Suprapubic skin (tissue), 4 donors: ENCODE measurements around the gene UHRF1.

ENCODE experiments used
- EP300 ChIP-seq: sonication (generic); formaldehyde crosslinking; IDR thresholded peaks from one replicate; pipeline ENCODE4 v1.6.1; 2017; ENCODE audit warnings: antibody characterized with exemption
- POLR2A ChIP-seq, 2 donors: fragments of 450-650 bp; IDR thresholded peaks; one replicate each; pipeline ENCODE4 v1.6.1; 2017; ENCODE audit warnings: antibody characterized with exemption in 2 of 2, mild to moderate bottlenecking in 2 of 2, moderate library complexity in 2 of 2
- POLR2AphosphoS5 ChIP-seq, 3 donors: sonication (generic); formaldehyde crosslinking; IDR thresholded peaks; one replicate each; pipeline ENCODE4 v1.6.1; 2017; ENCODE audit warnings: antibody characterized with exemption in 3 of 3
- TF ChIP-seq, protein P1 (sequence below), 2 donors: fragments of 200-600 bp in 1 of 2; fragments of 450-650 bp in 1 of 2; sonication (generic) in 1 of 2; IDR thresholded peaks; one replicate each; pipeline ENCODE4 v1.5.1; 2016 to 2019; ENCODE audit warnings: antibody characterized with exemption in 2 of 2, mild to moderate bottlenecking in 1 of 2, moderate library complexity in 1 of 2

DNA sequence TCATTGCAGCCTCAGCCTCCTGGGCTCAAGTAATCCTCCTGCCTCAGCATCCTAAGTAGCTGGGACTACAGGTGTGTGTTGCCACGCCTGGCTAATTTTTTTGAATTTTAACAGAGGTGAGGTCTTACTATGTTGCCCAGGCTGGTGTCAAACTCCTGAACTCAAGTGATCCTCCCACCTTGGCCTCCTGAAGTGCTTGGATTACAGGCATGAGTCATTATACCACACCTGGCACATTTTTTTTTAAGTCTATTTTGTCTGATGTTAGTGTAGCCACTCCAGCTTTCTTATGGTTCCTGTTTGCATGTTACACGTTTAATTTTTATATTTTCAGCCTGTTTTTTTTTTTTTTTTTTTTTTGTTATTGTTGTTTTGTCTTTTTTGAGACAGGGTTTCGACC lies 84.4 kb downstream of the UHRF1 start:
- TF ChIP-seq POLR2AphosphoS5 (IDR thresholded peaks at IDR 0.05) (no peak), POLR2A (IDR thresholded peaks at IDR 0.05) (no peak), EP300 (no peak)
- TF ChIP-seq, protein P1, sequence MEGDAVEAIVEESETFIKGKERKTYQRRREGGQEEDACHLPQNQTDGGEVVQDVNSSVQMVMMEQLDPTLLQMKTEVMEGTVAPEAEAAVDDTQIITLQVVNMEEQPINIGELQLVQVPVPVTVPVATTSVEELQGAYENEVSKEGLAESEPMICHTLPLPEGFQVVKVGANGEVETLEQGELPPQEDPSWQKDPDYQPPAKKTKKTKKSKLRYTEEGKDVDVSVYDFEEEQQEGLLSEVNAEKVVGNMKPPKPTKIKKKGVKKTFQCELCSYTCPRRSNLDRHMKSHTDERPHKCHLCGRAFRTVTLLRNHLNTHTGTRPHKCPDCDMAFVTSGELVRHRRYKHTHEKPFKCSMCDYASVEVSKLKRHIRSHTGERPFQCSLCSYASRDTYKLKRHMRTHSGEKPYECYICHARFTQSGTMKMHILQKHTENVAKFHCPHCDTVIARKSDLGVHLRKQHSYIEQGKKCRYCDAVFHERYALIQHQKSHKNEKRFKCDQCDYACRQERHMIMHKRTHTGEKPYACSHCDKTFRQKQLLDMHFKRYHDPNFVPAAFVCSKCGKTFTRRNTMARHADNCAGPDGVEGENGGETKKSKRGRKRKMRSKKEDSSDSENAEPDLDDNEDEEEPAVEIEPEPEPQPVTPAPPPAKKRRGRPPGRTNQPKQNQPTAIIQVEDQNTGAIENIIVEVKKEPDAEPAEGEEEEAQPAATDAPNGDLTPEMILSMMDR (IDR thresholded peaks at IDR 0.05), result no peak
